Activated CD8-positive, alpha-beta memory T cell treated with anti-CD3 and anti-CD28 coated beads for 36 hours (primary cell): ENCODE results near the gene LYRM1. TPM values are rescaled to one million over a fixed set of nuclear protein-coding genes. Genes with fewer than 3 reads are reported as not detected.
"Not testable (repeated sequence)": the region's sequence is repeated elsewhere in the genome, so short reads cannot be mapped to it uniquely, and the experiment has no call there.

Experiments
- CTCF ChIA-PET: fragments of 350-600 bp; sonication (Branson Sonifier 250); formaldehyde crosslinking; loops from one replicate; lab custom pipeline; 2021; ENCODE audit warnings: antibody characterized with exemption; lab: Charles Lee
- POLR2A ChIA-PET: fragments of 350-600 bp; sonication (Branson Sonifier 250); formaldehyde crosslinking; loops from one replicate; lab custom pipeline; 2021; ENCODE audit warnings: antibody characterized with exemption; lab: Charles Lee
- total RNA-seq, 2 experiments: library from RNA; stranded (reverse); gene quantifications; one replicate each; pipeline ENCODE4 v1.2.3, GENCODE V29; 2021

Gene LYRM1
- total RNA-seq, 2 experiments from 2014 or later = 41.3 to 44.5 TPM

GRCh38 chr16:20946015-20946629, 45.6 kb downstream of the LYRM1 start:
- ChIA-PET POLR2A (no interaction called here), CTCF (no interaction called here)

- POLR2A ChIA-PET = interaction anchor here (0.7 kb wide), 1 partner anchor 43 kb away, joined by 3 read pairs; no protein-coding TSS in a partner anchor
- CTCF ChIA-PET = no interaction called here
These were observed 47.9 kb downstream of the LYRM1 start for GRCh38 chr16:20948444-20948843.

- CTCF ChIA-PET = no interaction called here
- POLR2A ChIA-PET = no interaction called here
These were observed 49.1 kb downstream of the LYRM1 start for GRCh38 chr16:20949660-20950059.

GRCh38 chr16:20950294-20950693, 49.7 kb downstream of the LYRM1 start:
- POLR2A ChIA-PET = no interaction called here
- CTCF ChIA-PET = no interaction called here

- ChIA-PET POLR2A (no interaction called here), CTCF (interaction anchor here (0.7 kb wide), 1 partner anchor 102 kb away, joined by 3 read pairs; no protein-coding TSS in a partner anchor)
These were observed 51.8 kb downstream of the LYRM1 start for GRCh38 chr16:20952139-20952920.

GRCh38 chr16:20954574-20954973, 54.0 kb downstream of the LYRM1 start:
- CTCF ChIA-PET = interaction anchor here (0.7 kb wide), 1 partner anchor 11 kb away, joined by 3 read pairs; no protein-coding TSS in a partner anchor
- POLR2A ChIA-PET = no interaction called here

GRCh38 chr16:20956319-20956718, 55.7 kb downstream of the LYRM1 start:
- ChIA-PET CTCF (no interaction called here), POLR2A (no interaction called here)

GRCh38 chr16:20957153-20957552, 56.6 kb downstream of the LYRM1 start:
- POLR2A ChIA-PET = no interaction called here
- CTCF ChIA-PET = no interaction called here

- POLR2A ChIA-PET = interaction anchor here (0.6 kb wide), 1 partner anchor 21 kb away, joined by 4 read pairs; no protein-coding TSS in a partner anchor
- CTCF ChIA-PET = interaction anchor here (0.9 kb wide), 1 partner anchor 41 kb away, joined by 3 read pairs; no protein-coding TSS in a partner anchor
These were observed 60.3 kb downstream of the LYRM1 start for GRCh38 chr16:20960899-20961298.

GRCh38 chr16:20968765-20969164, 68.2 kb downstream of the LYRM1 start:
- ChIA-PET CTCF (no interaction called here), POLR2A (no interaction called here)

- POLR2A ChIA-PET = interaction anchor here (0.6 kb wide), 1 partner anchor 34 kb away, joined by 3 read pairs; no protein-coding TSS in a partner anchor
- CTCF ChIA-PET = no interaction called here
These were observed 68.8 kb downstream of the LYRM1 start for GRCh38 chr16:20969386-20969785.

GRCh38 chr16:20971401-20971800, 70.8 kb downstream of the LYRM1 start:
- CTCF ChIA-PET = no interaction called here
- POLR2A ChIA-PET = no interaction called here

- CTCF ChIA-PET = interaction anchor here (0.7 kb wide), 1 partner anchor 150 kb away, joined by 3 read pairs; no protein-coding TSS in a partner anchor
These were observed 72.6 kb downstream of the LYRM1 start for GRCh38 chr16:20973201-20973600.

More at GRCh38 chr16:20973201-20973600, 72.6 kb downstream of the LYRM1 start:
- POLR2A ChIA-PET = not testable (repeated sequence)

Other genes starting within 250 kb of the LYRM1 start
- gene ACSM1, start 203.1 kb upstream of the LYRM1 start, total RNA-seq = not detected
- 10 to 100 TPM; 45.2 to 49.3 TPM for gene THUMPD1, start 159.0 kb upstream of the LYRM1 start, total RNA-seq
- 10 to 100 TPM; 10.1 to 10.7 TPM for gene ACSM3, start 136.8 kb upstream of the LYRM1 start, total RNA-seq
- gene ERI2, start 94.3 kb upstream of the LYRM1 start, total RNA-seq = 10 to 100 TPM; 21.8 to 23.2 TPM
- 10 to 100 TPM in 1 of 2 experiments, 1 to 10 TPM in 1; 9.9 to 12.4 TPM for gene REXO5, start 94.2 kb upstream of the LYRM1 start, total RNA-seq
- gene DCUN1D3, start 413 bp upstream of the LYRM1 start, total RNA-seq = 10 to 100 TPM; 13.0 to 13.1 TPM